Natural killer cell (primary cell): ENCODE results near the gene MYH16. TPM values are rescaled to one million over a fixed set of nuclear protein-coding genes. Genes with fewer than 3 reads are reported as not detected.

ENCODE experiments used
- ATAC-seq, 3 donors: fragments of 150-1000 bp in 2 of 3; fragments of 200-7000 bp in 1 of 3; cut with Tn5 transposase; 1 replicate in 1 of 3; 2 replicates in 2 of 3; pipeline ENCODE4 v1.10.0; 2021; ENCODE audit warnings: mild to moderate bottlenecking in 2 of 3, moderate library complexity in 2 of 3
- DNase-seq, 2 donors: peaks; one replicate each; pipeline versions ENCODE4 v3.0.0 to v3.0.0-alpha.2; 2013 to 2021; ENCODE audit warnings: mixed read lengths in 1 of 2
- H3K27ac ChIP-seq: one replicate; pipeline ENCODE4 v1.5.1; 2013; ENCODE audit warnings: mild to moderate bottlenecking, low read length
- H3K27me3 ChIP-seq: one replicate; pipeline ENCODE4 v1.6.1; 2013; ENCODE audit warnings: low read length; ENCODE audit not compliant: control insufficient read depth, insufficient read depth
- H3K36me3 ChIP-seq: one replicate; pipeline ENCODE4 v1.6.1; 2013; ENCODE audit warnings: low read length; ENCODE audit not compliant: control insufficient read depth, insufficient read depth
- H3K4me1 ChIP-seq: one replicate; pipeline ENCODE4 v1.6.1; 2013; ENCODE audit warnings: low read length; ENCODE audit not compliant: control insufficient read depth, insufficient read depth
- H3K4me3 ChIP-seq: one replicate; pipeline ENCODE4 v1.5.1; 2013; ENCODE audit warnings: low read length
- H3K9me3 ChIP-seq: one replicate; pipeline ENCODE4 v1.6.1; 2013; ENCODE audit warnings: low read length; ENCODE audit not compliant: control insufficient read depth, insufficient read depth
- H3K27ac Mint-ChIP-seq, 2 donors: one replicate each; pipeline ENCODE4 v1.8.0; 2022; ENCODE audit warnings: mild to moderate bottlenecking in 2 of 2, mixed read lengths in 2 of 2, moderate library complexity in 1 of 2
- H3K27me3 Mint-ChIP-seq, 2 donors: one replicate each; pipeline ENCODE4 v1.8.0; 2022; ENCODE audit warnings: low read depth in 2 of 2, mixed read lengths in 2 of 2
- H3K36me3 Mint-ChIP-seq: one replicate; pipeline ENCODE4 v1.8.0; 2022; ENCODE audit warnings: mixed read lengths
- H3K4me1 Mint-ChIP-seq, 2 donors: one replicate each; pipeline ENCODE4 v1.8.0; 2022; ENCODE audit warnings: mixed read lengths in 2 of 2
- H3K4me3 Mint-ChIP-seq: one replicate; pipeline ENCODE4 v1.8.0; 2022; ENCODE audit warnings: mild to moderate bottlenecking, moderate library complexity, mixed read lengths
- H3K9me3 Mint-ChIP-seq, 2 donors: one replicate each; pipeline ENCODE4 v1.8.0; 2022; ENCODE audit warnings: mixed read lengths in 2 of 2
- CTCF ChIP-seq: fragments of 200-600 bp; IDR thresholded peaks from one replicate; pipeline ENCODE4 v1.8.0; 2022; ENCODE audit warnings: antibody characterized with exemption
- WGBS: methylation state at CpG from one replicate; pipeline ENCODE4 v1.1.7; 2013; ENCODE audit warnings: missing lambda C conversion rate; ENCODE audit not compliant: insufficient coverage; 5-methylcytosine and 5-hydroxymethylcytosine counted together
- intact Hi-C: fragments of 100-400 bp; cut with micrococcal nuclease; formaldehyde crosslinking; loops from one replicate; pipeline ENCODE4 v1.14.2; 2022
- total RNA-seq, 4 donors: library from RNA; stranded (reverse); fragments of 120-200 nt in 1 of 4; gene quantifications; one replicate each; pipeline versions ENCODE4 v1.2.3 to v1.2.4, GENCODE V29; 2013 to 2022

Gene MYH16
- total RNA-seq, 3 donors from 2014 or later (not counting 1 experiment from before 2014, with no cell fraction given): not detected

DNA sequence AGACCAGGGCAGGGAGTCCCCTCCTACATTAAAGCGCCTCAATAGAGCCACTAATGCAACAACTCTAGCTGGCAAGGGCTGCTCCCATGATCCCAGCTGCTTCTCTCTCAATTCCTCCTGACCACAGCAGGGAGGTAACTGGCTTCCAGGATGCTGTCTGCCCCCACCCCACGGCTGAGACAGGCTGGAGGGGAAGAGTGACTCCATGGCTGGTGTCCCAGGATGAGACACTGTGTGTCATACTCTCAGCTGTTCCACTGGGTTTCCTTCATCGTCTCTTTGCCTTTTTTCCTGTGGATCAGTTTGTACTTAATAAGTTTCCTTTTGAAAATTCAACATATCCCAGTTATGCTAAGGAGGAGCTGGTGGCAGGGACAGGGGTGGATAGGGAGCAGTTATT, 27.7 kb upstream of the MYH16 start:
- 70% methylated on average over 3 of the region's 3 CpGs for WGBS
- DNase-seq: no peak
- no peaks in the 10 kb centered on the region for H3K36me3 ChIP-seq
- Mint-ChIP-seq H3K36me3 (no peaks in the 10 kb centered on the region), H3K27me3 (peaks cover 0 to 3% of the 10 kb centered on the region in 2 donors), H3K4me1 (no peaks in the 10 kb centered on the region), H3K4me3 (no peak overlapping the region), H3K9me3 (no peaks in the 10 kb centered on the region), H3K27ac (no peak overlapping the region)
- H3K4me1 ChIP-seq: no peaks in the 10 kb centered on the region
- no peak overlapping the region for H3K27ac ChIP-seq
- no peaks in the 10 kb centered on the region for H3K9me3 ChIP-seq
- intact Hi-C loops: no loop called here
- no peak overlapping the region for H3K4me3 ChIP-seq
- no peak for ATAC-seq
- no peaks in the 10 kb centered on the region for H3K27me3 ChIP-seq
- TF ChIP-seq CTCF: no peak

DNA sequence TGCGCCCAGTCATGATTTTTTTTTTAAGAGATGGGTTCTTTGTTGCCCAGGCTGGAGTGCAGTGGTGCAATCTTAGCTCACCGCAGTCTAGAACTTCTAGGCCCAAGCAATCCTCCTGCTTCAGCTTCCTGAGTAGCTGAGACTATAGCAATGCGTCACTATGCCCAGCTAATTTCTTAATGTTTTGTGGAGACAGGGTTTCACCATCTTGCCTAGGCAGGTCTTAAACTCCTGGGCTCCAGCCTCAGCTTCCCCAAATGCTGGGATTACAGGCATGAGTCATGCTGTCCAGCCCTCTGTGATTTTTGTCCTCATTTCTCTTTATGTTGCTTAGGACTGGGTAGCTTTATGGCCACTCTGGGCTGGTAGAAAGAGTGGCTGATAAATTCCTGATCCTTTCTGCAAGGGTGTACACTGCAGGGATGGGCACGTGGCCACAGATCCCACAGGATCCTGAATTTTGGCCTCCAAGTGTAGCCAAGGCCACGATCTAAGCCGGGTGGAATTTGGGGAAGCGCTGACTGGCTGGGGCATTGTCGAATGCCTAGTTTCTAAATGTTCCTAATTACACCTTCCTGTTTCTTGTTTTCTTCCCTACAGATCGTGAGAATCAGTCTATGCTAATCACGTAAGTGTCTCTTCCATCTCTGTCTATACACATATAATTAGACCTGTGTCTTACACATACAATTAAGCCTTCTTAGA, 24.1 kb upstream of the MYH16 start:
- Mint-ChIP-seq H3K27me3 (no peaks in the 10 kb centered on the region), H3K36me3 (no peaks in the 10 kb centered on the region), H3K4me1 (no peaks in the 10 kb centered on the region), H3K27ac (no peak overlapping the region), H3K4me3 (no peak overlapping the region), H3K9me3 (no peaks in the 10 kb centered on the region)
- 75% methylated on average over 10 of the region's 10 CpGs for WGBS
- Histone ChIP-seq H3K4me1 (no peaks in the 10 kb centered on the region), H3K36me3 (no peaks in the 10 kb centered on the region), H3K27me3 (no peaks in the 10 kb centered on the region), H3K4me3 (no peak overlapping the region), H3K9me3 (no peaks in the 10 kb centered on the region), H3K27ac (no peak overlapping the region)
- ATAC-seq: no peak
- no peak for TF ChIP-seq CTCF
- no peak for DNase-seq
- intact Hi-C loops: no loop called here

DNA sequence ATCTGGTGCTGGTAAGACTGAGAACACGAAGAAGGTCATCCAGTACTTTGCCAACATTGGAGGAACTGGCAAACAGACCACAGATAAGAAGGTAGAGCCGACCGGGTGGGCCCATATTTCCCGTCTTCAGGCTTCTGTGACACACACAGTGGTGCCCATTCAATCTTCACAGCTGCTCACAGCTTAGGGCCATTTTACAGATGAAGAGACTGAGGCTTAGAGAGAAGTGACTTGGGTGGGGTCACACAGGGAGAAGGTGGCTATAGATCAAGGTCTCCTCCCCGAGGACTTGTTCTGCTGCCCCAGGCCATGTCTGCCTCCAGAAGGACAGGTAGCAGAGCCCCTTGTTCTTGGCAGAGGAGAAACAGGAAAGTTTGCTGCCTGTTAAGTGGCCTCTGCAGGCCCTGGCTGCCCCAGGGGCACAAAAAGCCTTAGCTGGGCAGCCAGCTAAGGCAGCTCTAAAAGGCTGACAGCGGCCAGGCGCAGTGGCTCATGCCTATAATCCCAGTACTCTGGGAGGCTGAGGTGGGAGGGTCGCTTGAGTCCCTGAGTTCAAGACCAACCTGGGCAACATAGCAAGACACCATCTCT, 22.6 kb upstream of the MYH16 start:
- Mint-ChIP-seq H3K27ac (no peak overlapping the region), H3K27me3 (no peaks in the 10 kb centered on the region), H3K36me3 (no peaks in the 10 kb centered on the region), H3K9me3 (no peaks in the 10 kb centered on the region), H3K4me1 (no peaks in the 10 kb centered on the region), H3K4me3 (no peak overlapping the region)
- no peak overlapping the region for H3K4me3 ChIP-seq
- DNase-seq (no peak), ATAC-seq (no peak)
- 83% methylated on average over 7 of the region's 8 CpGs for WGBS
- H3K9me3 ChIP-seq: no peaks in the 10 kb centered on the region
- intact Hi-C loops: no loop called here
- H3K27ac ChIP-seq: no peak overlapping the region
- H3K36me3 ChIP-seq: no peaks in the 10 kb centered on the region
- no peaks in the 10 kb centered on the region for H3K27me3 ChIP-seq
- no peak for TF ChIP-seq CTCF
- no peaks in the 10 kb centered on the region for H3K4me1 ChIP-seq
